ENCODE results near the gene NME4.

DNA sequence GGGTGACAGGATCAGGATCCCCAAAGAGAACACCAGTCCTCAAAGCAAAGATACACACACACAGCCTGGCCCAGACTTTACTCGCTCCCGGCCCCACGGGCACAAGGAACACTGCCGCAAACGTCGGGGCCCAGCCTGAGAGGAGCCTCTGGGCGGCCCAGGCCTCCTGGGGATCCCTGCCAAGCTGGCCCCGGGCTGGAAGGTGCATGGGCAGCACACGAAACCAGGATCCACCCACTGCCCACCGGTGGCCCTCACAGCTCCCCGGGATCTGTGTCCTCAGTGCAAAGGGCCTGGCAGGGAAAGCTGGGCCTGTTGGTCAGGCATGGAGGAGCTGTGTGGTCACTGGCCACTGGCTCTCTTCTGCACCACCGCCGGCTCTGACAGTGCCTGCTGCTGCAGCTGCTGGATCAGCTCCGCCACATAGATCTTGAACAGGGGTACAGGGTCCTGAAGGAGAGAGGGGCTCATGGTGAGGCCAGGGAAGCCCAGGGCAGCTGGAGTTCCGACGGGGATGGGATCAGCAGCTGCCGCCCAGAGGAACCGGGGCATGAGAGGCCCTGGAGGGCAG is 29.6 kb upstream of the NME4 start:
- TF ChIP-seq, protein P1, sequence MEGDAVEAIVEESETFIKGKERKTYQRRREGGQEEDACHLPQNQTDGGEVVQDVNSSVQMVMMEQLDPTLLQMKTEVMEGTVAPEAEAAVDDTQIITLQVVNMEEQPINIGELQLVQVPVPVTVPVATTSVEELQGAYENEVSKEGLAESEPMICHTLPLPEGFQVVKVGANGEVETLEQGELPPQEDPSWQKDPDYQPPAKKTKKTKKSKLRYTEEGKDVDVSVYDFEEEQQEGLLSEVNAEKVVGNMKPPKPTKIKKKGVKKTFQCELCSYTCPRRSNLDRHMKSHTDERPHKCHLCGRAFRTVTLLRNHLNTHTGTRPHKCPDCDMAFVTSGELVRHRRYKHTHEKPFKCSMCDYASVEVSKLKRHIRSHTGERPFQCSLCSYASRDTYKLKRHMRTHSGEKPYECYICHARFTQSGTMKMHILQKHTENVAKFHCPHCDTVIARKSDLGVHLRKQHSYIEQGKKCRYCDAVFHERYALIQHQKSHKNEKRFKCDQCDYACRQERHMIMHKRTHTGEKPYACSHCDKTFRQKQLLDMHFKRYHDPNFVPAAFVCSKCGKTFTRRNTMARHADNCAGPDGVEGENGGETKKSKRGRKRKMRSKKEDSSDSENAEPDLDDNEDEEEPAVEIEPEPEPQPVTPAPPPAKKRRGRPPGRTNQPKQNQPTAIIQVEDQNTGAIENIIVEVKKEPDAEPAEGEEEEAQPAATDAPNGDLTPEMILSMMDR (IDR thresholded peaks at IDR 0.05) = no peak
- no peak for TF ChIP-seq POLR2A (IDR thresholded peaks at IDR 0.05)

Data from tibial nerve (tissue), 3 donors.